ENCODE results near the gene THADA.

Gene THADA

GRCh38 chr2:43513796-43514195 lies 82.0 kb downstream of the THADA start:
- no peak for DNase-seq (ENCODE audit: insufficient read length, low spot score)
- FAIRE-seq, result no peak

- FAIRE-seq (no peak), DNase-seq (ENCODE audit: insufficient read length, low spot score) (no peak)
Measured at GRCh38 chr2:43513216-43513615, 82.6 kb downstream of the THADA start.

DNA sequence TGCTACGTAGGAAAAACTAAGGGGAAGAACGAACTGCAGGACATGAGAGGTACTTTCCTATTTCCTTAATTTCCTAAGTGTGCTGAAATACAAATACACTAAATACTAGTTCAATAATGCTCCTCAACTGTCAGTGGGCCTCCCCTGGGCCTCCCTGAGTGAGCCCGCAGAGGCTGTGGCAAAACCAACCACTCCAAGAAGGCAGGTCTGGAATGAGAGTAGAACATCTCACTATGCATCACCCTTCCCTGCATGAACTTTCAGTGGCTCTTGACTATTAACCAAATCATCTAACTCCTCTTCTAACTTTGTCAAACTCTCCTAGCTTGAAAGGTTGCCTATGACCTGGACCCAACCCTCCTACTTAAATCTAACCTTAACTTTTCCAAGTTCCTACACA lies 84.6 kb downstream of the THADA start:
- DNase-seq (ENCODE audit: insufficient read length, low spot score), result no peak
- no peak for FAIRE-seq

- DNase-seq (ENCODE audit: insufficient read length, low spot score) (no peak), FAIRE-seq (no peak)
Measured at GRCh38 chr2:43509886-43510285, 86.0 kb downstream of the THADA start.

GRCh38 chr2:43508209-43508608 lies 87.6 kb downstream of the THADA start:
- no peak for FAIRE-seq
- no peak for DNase-seq (ENCODE audit: insufficient read length, low spot score)

- no peak for FAIRE-seq
- DNase-seq (ENCODE audit: insufficient read length, low spot score), result no peak
Measured at GRCh38 chr2:43507137-43507536, 88.7 kb downstream of the THADA start.

GRCh38 chr2:43495727-43496126 lies 100.1 kb downstream of the THADA start:
- no peak for FAIRE-seq
- DNase-seq (ENCODE audit: insufficient read length, low spot score), result no peak

- FAIRE-seq, result no peak
- DNase-seq (ENCODE audit: insufficient read length, low spot score), result no peak
Measured at GRCh38 chr2:43493954-43494353, 101.9 kb downstream of the THADA start.

DNA sequence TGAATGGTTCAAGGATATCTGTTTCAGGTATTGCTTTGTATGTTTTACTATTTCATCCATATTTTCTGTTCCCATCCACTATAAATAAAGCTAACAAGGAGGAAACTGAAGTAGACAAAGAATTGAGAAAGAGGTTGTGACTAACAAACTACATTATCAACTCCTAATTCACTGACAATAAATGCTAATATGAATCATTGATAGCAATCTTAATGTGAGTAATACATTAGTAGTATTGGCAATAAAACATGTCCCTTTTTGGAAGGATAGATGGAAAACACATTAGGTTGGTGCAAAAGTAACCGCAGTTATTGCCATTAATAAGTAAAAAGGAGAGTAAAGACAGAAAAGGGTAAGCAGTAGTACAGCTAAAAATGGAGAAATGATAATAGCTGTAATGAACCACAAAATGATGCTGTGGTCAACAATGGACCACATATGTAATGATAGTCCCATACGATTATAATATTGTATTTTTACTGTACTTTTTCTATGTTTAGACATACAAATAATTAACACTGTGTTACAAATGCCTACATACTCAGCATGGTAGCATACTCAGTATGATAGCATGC lies 104.7 kb downstream of the THADA start:
- DNase-seq (ENCODE audit: insufficient read length, low spot score) (no peak), FAIRE-seq (peak; percentile 72)

GRCh38 chr2:43490252-43490786 lies 105.5 kb downstream of the THADA start:
- FAIRE-seq (no peak), DNase-seq (ENCODE audit: insufficient read length, low spot score) (no peak)

GRCh38 chr2:43488737-43489136 lies 107.1 kb downstream of the THADA start:
- DNase-seq (ENCODE audit: insufficient read length, low spot score) (no peak), FAIRE-seq (no peak)

GRCh38 chr2:43486603-43487002 lies 109.2 kb downstream of the THADA start:
- DNase-seq (ENCODE audit: insufficient read length, low spot score) (no peak), FAIRE-seq (no peak)

DNA sequence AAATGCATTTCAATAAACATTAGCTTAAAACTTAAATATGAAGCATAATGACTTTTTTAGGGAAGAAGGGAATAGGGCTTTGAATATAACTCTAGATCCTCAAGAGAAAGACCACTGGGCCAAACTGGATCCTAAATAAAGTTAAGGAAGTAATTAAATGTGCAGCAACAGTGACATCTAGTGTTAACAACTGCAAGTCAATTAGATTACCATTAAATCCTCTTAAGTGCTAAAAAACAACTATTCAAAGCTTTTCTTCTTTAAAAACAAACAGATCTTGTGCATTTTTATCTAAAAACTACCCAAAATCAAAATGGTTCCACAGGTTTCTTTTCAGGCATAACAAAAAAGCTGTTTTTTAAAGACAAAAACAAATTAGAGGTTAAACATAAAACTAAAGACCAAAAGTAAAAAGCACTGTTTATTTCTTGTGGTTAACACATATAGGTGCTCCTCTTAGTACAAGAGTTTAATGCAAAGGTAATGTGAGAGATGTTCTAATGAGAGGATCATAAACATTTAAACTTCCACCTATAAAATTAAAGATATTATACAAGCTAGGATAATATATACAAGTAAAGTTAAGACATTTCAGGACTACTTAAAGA lies 111.4 kb downstream of the THADA start:
- no peak for DNase-seq (ENCODE audit: insufficient read length, low spot score)
- peak; percentile 97 for FAIRE-seq

DNA sequence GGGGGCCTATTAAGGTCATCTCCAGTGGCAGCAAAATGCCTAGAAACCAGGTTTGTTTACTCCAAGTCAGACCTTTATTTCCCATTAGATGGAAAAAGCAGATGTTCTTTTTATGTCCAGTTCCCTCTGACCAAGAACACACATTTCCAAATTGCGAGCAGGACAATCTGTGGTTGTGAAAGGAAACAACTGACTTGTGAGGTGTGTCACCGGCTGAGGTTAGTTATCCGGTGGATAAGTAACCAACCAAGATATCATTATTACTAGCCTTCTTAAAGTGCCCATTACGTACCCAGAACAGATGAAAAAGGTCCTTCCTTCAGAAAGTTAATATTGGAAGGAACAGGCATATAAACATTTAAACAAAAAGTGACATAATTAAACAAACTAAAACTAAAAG lies 112.9 kb downstream of the THADA start:
- FAIRE-seq, result peak; percentile 96
- no peak for DNase-seq (ENCODE audit: insufficient read length, low spot score)

GRCh38 chr2:43481927-43482542 lies 113.8 kb downstream of the THADA start:
- no peak for DNase-seq (ENCODE audit: insufficient read length, low spot score)
- peak; percentile 94 for FAIRE-seq

GRCh38 chr2:43480874-43481273 lies 115.0 kb downstream of the THADA start:
- no peak for DNase-seq (ENCODE audit: insufficient read length, low spot score)
- peak; percentile 33 for FAIRE-seq

DNA sequence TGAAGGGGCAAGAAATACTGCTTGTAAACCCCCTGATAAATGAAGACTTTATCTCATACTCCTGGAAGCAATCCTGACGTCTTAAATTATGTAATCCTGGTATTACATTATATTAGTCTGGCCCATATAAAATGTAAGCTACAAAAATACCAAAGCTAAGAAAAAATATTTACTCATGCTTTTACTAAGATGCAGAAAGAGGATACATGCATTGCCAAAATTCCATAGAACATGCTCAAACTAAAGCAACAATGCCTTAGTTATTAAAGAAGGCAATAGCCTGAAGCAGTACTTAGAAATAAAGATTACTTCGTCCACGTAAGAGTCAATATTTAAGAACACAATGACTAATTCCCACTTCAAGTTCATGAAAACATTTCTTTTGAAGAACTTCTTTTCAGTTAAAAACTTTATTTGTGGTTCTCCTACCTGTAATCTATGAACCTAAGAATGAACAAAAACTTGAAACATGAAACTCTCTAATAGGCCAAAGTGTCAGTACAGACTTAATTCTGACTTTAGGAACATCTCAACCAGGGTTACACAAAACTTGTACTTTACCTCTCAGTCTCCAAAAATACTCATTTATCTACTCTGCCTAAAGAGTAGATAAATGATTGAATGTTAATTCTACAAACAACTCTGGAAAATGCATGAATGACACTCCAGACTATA lies 117.3 kb downstream of the THADA start:
- DNase-seq (ENCODE audit: insufficient read length, low spot score) (no peak), FAIRE-seq (peak; percentile 33)

DNA sequence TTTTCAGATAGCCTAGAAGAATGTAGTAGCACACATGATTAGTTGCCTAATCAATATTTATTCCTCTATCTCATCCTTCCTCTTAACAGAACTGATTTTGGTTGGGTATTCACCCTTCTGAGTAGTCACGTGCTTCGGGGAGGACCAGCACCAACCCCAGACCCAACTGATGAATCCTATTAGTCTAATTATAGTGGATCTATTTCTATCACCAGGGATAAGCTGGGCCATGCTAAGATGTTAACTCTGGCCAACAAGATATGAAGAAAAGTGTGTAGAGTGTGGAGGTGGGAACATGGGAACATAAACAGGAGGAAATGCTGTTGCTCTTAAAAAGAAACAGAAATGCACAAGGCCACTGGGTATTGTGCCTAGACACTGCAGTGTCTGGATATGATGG lies 119.9 kb downstream of the THADA start:
- DNase-seq (ENCODE audit: insufficient read length, low spot score), result no peak
- no peak for FAIRE-seq

- no peak for FAIRE-seq
- DNase-seq (ENCODE audit: insufficient read length, low spot score), result no peak
Measured at GRCh38 chr2:43475137-43475846, 120.5 kb downstream of the THADA start.

GRCh38 chr2:43474273-43474672 lies 121.6 kb downstream of the THADA start:
- no peak for DNase-seq (ENCODE audit: insufficient read length, low spot score)
- no peak for FAIRE-seq

- FAIRE-seq (no peak), DNase-seq (ENCODE audit: insufficient read length, low spot score) (no peak)
Measured at GRCh38 chr2:43473767-43474166, 122.1 kb downstream of the THADA start.
